Activated CD4-positive, alpha-beta T cell treated with anti-CD3 and anti-CD28 coated beads, Interleukin-2, Interleukin-4, amounts not matched to agents 100 ng/mL and 50 ng/mL, durations not matched to agents 16 hours and 8 hours (primary cell): ENCODE results near the gene C12orf60.
"Not testable (repeated sequence)": the region's sequence is repeated elsewhere in the genome, so short reads cannot be mapped to it uniquely, and the experiment has no call there.

Experiments used
- DNase-seq: peaks from one replicate; pipeline ENCODE4 v3.0.0-alpha.2; 2020; ENCODE audit warnings: low spot score

Gene C12orf60, protein sequence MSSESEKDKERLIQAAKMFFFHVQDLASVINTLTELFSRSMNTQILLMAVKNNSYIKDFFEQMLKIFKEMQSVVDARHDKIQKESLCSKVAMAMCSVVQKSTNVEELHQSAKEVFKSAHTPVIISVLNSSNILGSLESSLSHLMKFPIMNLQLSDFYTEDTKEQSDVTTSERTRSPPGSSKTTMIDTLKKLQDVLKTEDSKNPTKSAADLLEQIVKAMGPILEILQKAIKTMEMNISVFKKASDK

DNA sequence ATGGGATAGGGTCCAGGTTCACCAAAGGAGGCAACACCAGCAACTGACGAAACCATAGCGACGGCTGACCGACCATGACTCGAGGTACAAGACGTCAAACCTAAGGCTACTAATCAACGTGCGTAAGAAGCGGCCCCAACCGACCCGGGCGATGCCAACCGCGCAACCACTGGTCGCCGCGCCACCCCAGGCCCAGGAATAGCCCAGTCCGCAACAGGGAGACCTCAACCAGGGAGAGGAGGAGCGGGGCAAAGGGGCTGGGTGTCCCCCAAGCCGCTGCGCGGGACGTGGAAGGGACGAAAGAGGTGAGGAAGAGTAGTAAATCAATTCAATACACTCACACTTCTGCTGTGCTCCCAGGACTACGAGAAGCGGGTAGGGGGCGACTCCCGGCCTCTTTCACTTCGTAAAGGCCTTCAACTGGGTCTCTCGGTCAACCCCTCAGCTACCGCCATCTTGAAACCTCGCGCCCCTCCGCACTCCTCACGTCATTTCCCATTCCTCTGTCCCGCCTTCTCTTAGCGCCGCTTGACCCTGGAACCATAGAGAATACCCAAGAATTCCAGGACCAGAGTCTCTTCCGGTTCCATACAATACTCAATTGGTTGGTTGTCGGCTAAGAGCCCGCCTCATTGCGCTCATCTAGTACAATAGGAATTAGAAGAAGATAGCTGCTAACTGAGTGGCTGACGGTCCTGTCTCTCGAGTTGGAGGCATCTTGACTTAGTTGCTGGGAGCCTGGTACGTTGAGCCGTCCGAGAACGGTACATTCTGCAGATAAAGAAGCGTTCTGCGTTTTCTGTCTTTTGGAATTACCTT, at the start of gene C12orf60, which contains the start of gene WBP11:
Gene C12orf60 (plus strand): TSS at position 660 of the 819 bp plus-strand sequence. CDS start 19,266 bp downstream, outside the sequence.
Gene WBP11 (minus strand): TSS at position 468 of the 819 bp plus-strand sequence. CDS start 2,095 bp downstream, outside the sequence.
- peak; percentile 97 for DNase-seq

DNA sequence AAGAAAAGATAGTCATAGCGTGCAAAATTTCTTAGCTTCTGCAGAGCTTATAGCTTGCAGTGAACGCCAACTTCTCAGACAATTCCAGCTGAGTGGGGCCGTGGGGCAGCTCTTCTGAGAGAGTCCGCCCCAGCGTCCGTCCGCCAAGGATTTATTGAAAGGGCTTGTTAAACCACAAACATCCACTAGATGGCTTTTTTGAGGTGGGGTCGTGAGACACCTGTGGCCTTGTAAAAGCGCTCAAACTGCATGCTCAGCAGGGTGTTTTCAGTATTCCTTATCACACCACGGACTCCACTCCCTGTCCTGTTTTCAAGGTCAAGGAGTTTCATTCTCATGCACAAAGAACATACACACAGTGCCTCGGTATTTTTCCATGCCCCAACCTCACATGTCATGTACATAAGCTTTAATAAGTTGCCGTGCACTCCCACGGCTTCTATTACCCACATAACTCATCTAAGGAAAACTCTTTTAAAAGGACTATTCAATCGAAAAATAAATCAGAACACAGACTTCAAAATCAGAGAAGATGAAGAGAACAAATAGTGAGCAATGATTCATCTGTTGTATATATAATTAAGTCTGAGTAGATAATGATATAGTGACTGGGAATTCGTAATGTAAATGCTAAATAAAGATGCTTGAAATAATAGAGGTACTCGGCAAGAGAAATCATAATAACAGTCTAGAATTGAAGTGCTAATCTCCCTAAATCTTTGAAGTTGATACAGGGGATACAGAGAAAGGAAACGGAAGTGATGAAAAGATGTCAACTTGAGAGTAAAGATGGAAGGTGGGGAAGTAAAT, 46.9 kb upstream of the C12orf60 start:
- DNase-seq, result no peak

DNA sequence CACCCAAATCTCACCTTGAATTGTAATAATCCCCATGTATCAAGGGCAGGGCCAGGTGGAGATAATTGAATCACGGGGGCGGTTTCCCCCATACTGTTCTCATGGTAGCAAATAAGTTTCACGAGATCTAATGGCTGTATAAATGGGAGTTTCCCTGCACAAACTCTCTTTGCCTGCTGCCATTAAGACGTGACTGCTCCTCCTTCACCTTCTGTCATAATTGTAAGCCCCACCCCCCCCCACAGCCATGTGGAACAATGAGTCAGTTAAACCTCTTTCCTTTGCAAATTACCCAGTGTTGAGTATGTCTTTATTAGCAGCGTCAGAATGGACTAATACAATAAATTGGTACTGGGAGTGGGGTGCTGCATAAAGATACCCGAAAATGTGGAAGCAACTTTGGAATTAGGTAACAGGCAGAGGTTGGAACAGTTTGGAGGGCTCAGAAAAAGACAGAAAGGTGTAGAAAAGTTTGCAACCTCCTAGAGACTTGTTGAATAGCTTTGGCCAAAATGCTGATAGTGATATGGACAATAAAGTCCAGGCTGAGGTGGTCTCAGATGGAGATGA, 43.7 kb upstream of the C12orf60 start:
- not testable (repeated sequence) for DNase-seq

DNA sequence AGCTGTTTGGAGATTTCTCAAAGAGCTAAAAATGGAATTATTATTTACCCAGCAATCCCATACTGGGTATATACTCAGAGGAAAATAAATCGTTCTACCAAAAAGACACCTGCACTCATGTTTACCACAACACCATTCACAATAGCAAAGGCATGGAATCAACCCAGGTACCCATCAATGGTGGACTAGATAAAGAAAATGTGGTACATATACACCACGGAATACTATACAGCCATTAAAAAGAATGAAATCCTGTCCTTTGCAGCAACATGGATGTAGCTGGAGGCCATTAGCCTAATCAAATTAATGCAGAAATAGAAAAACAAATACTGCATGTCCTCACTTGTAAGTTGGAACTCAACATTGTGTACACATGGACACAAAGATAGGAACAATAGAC, 38.1 kb upstream of the C12orf60 start:
- no peak for DNase-seq

DNA sequence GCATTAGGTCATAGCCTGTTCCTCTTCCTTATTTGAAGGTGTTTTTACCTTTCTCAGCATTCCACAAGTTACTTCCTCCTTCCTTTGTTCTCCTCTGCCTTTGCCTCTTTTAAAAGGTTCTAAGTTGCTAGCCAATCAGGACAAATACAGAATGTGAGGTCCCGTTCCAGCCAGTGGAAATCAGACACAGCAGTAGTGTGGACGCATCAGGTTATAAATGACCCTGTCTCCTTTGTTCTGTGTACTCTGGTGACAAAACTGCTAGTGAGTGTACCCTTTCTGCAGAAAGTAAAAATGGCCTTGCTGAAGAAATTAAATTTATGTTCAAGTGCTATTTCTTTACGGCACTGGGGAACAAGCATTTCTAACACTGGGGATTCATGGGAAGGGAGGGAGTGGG, 37.5 kb upstream of the C12orf60 start:
- DNase-seq, result not testable (repeated sequence)

DNA sequence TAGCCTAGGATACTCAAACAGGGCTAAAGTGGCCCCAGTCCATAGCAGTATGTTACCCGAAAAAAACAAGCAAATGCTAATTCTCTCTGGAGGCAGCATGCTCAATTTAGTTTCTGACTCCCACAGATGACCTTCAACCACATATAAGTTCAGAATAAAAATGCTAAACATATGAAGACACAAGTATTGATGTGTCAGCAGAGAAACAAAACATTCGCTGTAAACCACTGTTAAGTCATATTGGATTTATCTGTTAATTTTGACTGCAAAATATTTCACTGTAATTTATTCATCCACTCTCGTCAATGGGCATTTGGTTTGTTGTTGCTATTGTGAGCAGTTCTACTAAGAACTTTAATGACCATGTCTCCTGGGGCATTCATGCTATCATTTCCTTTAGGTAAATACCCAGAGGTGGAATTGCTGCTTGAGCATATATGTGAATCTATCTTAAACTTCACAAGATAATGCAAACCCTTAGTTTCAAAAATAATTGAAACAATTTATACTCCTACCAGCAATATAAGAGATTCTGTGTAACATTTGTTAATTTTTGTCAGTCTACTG, 36.7 kb upstream of the C12orf60 start:
- DNase-seq, result no peak

DNA sequence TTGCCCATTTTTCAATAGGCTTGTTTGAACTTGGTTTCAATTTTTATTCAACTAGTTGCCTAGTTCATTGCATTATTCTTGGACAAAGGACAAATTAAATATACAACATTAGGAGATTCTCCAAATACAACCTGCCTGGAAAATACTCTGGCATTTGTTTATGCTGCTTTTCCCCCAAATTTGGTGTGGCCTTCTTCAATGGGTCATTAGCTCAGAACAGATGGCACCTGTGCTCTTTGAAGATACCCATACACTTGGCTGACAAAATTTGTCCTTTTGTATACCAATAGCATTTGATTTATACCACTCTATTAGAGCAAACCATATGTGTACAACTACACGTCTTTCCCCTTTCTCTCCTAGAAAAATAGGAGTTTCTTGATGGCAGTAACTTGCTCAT, 35.9 kb upstream of the C12orf60 start:
- no peak for DNase-seq

DNA sequence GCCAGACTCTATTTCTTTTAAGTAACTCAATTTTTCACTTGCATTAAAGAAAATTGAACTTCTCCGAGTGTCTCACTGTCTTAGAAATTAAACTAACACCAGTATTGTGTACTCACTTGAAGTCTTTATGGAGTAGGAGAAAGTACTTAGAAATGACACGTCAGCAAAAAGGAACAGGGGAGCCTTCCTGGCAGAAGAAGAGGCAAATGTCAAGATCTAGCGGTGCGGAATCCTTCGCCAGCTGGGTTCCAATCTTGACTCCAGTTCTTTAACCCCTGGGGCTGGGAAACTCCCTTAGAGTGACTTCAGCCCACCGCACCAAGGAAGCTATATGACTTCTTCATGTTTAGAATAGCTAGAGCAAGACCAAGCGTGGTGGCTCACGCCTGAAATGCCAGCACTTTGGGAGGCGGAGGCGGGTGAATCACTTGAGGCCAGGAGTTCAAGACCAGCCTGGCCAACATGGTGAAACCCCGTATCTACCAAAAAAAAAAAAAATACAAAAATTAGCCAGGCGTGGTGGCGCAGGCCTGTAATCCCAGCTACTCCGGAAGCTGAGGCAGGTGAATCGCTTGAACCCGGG, 34.6 kb upstream of the C12orf60 start:
- DNase-seq, result peak; percentile 24

DNA sequence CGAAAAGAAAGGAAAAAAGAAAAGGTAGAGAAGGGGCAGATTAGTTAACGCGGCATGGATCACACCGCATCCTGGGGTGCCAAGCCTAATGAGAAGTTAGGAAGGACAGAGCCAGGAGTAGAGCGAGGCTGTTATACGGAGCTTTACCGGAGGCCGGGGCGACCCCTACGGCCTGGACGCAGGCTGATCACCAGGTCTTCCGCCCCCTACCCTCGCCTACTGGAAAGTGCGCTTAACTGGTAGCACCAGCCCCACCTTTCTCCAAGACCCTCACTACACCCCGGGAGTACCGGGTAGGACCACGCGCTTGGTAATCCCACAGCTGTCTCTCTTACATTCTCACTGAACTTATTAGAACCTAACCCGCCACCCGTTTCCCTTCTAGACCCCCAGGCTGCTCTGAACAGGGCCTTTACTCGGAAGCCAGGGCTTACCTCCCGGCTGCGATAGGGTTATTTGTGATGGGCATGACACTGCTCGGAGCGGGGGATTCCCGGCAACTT, 34.0 kb upstream of the C12orf60 start:
- no peak for DNase-seq

DNA sequence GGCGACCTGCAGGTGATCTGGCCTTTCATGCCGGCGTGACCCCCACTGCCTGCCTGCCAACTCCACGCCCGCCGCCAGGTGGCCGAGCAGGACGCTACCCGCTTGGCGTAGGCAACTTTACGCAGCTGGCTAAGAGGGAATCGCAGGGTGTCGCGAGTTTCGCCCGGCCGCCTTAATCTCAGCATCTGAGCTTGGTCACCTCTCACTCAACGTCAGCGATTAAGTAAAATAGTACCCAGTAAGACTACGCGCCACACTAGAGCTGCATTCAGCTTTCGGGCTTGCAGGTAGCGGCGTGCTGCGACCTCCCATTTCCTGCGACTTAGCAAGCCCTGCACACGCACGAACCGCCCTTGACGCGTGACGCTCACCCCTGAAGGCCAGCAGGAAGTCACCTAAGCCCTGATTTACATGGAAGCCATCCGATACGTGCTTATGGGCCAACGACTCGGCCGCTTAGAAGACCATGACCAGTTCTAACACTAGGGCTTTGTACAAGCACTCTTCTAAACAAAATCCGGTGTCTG, 33.4 kb upstream of the C12orf60 start:
- peak; percentile 91 for DNase-seq

DNA sequence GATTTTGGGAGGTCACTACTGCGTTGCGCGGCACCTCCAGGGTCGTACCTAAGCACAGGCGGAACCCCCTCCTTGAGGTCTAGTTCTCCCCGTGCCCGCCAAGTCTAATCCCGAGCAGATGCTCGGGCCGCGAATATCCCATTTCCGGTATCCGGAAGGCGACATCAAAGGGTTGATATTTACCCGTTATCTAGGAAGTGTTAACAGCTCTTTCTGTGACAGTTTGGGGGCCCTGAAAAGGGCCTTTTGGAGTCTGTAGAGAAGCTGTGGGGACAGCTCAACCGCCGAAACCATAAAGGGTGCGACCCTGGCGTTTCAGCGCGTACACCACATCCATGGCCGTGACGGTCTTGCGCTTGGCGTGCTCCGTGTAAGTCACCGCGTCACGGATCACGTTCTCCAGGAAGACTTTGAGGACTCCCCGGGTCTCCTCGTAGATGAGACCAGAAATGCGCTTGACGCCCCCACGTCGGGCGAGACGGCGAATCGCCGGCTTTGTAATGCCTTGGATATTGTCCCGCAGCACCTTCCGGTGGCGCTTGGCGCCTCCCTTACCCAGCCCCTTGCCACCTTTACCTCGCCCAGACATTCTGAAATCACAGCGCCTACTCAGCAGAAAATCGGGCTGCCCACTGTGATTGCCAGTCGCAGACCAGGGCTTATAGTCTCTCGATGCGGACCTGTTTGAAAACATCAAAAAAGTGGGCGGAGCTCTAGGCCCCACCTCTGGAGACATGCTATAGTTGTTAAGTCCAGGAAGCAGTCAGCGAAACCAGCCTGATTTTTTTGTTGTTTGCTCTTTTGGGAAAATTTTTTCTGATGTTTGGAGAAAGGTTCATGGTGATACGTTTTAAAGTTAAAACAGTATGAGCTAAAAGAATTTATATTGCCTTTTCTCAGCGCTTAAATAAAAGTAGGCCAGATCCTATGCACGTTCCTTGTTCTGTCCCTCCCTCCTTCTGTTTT, 32.7 kb upstream of the C12orf60 start:
- peak; percentile 98 for DNase-seq

DNA sequence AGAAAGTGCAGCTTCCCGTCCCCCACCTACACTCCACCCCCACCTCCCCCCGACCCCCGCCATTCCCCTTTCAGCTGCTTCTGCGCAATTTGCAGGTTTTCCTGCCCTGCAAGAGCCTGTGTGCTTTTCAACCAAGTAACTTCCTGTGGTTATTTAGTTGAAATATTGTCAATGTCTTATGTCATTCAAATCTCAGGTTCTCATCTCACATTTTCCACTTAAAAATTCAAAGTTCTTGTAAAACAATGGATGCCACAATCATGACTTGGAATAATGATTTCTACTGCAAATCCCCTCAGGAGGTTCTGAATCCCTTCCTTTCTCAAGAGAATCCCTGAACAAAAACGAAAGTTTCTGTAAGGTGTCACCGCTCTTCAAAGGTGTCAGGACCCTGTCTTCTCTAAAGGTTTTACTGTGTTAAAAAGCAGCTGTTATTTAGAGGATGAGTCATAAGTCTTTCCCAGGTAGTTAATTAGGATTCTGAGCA, 31.8 kb upstream of the C12orf60 start:
- peak; percentile 51 for DNase-seq

DNA sequence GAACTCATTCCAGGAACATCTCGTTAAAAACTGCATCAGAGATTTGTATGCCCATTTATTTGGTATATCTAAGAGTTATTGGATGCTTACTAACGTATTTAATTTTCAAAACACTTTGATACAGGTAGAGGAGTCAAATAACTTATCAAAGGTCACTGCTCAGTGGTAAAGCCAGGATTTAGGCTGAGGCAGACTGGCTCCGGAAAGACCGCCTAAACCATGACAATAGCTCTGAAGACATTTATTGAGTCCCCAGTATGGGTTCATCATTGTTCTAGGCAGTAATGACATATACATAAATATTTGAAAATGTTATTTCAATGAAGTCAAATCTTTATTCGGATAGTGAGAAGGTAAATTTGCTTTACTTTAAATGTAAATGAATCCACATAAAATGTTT, 30.5 kb upstream of the C12orf60 start:
- no peak for DNase-seq

DNA sequence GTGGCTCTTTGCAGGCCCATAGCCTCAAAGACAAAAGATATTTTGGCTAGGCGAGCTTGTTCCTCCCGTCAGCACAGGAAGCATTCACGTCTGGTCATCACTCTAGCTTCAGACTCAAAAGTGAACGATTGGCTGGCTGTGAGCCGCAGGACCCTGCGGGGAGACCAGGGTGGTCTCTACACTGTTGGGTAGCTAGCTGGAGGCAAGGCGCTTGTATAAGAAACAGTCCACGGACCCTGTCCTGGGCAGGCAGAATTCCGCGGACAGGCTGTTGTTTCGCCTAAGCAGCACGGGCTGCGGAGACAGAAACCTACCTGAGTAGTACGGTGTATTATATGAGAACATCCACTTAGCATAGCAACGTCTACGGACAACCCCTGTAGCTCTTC, 29.8 kb upstream of the C12orf60 start:
- no peak for DNase-seq

DNA sequence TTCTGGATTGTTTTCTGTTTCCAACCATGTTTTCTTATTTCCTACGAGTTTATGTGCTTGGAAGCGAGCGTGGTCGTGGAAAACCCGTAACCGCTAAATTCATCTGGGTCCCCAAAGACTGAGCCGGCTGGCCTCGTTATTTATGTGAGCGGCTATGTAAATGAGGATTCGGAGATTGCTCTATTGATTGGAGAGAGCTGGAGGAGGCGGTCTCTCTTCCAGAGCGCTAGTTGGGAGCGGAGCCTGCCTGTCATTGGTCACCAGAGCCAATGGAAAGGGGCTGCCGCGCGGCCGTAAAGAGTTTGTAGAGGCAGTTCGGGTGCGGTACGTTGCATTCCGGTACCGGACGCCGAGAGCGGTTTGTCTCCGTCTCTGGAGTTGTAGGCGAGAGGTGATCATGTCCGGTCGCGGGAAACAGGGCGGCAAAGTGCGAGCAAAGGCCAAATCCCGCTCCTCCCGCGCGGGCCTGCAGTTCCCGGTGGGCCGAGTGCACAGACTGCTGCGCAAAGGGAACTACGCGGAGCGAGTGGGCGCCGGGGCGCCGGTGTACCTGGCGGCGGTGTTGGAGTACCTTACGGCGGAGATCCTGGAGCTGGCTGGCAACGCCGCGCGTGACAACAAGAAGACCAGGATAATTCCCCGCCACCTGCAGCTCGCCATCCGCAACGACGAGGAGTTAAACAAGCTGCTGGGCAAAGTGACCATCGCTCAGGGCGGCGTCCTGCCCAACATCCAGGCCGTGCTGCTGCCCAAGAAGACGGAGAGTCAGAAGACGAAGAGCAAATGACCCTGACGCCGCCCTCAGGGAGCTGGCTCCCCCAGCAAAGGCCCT, 29.2 kb upstream of the C12orf60 start:
- peak; percentile 96 for DNase-seq

DNA sequence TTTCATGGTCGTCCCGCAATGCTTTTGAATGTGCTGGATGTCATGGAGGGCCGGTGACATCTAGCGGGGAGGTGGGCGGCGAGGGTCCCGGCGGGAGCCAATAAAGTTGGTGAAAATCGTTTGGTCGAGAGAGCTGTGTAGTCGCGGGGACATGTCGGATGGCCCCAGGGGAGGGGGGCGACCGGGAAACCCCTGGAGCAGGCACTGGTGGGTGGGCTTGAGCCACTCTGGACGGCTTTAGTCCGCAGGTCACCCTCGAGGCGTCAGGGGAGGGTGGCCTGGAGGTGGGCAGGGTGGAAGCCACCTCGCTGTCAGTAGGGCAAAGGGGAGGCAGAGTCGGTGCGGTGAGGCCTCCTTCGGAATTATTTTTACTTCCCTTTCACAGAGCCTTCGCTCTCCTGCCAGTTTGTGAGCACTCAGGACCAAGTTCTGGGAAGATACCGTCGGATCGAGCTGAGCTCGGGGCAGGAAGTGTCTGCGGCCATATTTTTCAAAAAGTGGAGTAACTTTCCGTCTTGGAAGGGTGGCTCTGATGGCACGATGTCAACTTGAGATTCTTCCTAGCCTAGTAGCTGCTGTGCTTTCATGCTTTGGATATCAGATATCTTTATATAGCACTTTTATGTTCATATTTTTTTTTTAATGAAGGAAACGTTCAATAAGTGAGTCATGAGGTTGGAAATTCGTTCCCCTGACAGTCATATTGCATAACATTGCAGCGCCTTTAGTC, 28.4 kb upstream of the C12orf60 start:
- DNase-seq, result peak; percentile 6

DNA sequence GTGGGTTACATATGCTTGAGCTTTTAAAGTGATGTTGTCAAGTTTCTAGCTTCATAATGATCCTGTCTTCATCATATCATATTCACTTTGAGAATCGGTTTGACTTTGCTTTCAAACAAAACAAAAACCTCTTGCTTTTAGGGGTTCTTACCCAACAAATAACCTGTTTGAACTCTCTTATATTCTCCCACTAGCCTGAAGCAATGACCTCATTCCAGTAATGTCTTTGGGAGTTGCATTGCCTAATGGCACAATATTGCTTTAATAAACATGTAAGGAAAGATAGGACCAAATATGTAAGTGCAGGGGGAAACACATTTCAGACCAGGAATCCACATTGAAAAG, 27.9 kb upstream of the C12orf60 start:
- DNase-seq, result peak; percentile 40
